ENCODE data around the gene ESPNL.

ESPNL gene

GRCh38 chr2:238128061-238128440 is 27.9 kb downstream of the ESPNL start:
- no peak for DNase-seq (ENCODE audit: low read depth)

- DNase-seq (ENCODE audit: low read depth): no peak
Observed at GRCh38 chr2:238128534-238129001, 28.4 kb downstream of the ESPNL start.

GRCh38 chr2:238129166-238130010 is 29.2 kb downstream of the ESPNL start:
- DNase-seq (ENCODE audit: low read depth): no peak

- DNase-seq (ENCODE audit: low read depth): no peak
Observed at GRCh38 chr2:238130111-238130695, 30.1 kb downstream of the ESPNL start.

- DNase-seq (ENCODE audit: low read depth): no peak
Observed at GRCh38 chr2:238130696-238131628, 30.8 kb downstream of the ESPNL start.

GRCh38 chr2:238131761-238132462 is 31.8 kb downstream of the ESPNL start:
- no peak for DNase-seq (ENCODE audit: low read depth)

- DNase-seq (ENCODE audit: low read depth): no peak
Observed at GRCh38 chr2:238132463-238133450, 32.6 kb downstream of the ESPNL start.

- no peak for DNase-seq (ENCODE audit: low read depth)
Observed at GRCh38 chr2:238133499-238134392, 33.6 kb downstream of the ESPNL start.

GRCh38 chr2:238134393-238134785 is 34.2 kb downstream of the ESPNL start:
- DNase-seq (ENCODE audit: low read depth): no peak

- no peak for DNase-seq (ENCODE audit: low read depth)
Observed at GRCh38 chr2:238135601-238136150, 35.5 kb downstream of the ESPNL start.

- no peak for DNase-seq (ENCODE audit: low read depth)
Observed at GRCh38 chr2:238136820-238137537, 36.8 kb downstream of the ESPNL start.

- no peak for DNase-seq (ENCODE audit: low read depth)
Observed at GRCh38 chr2:238137885-238138284, 37.7 kb downstream of the ESPNL start.

- DNase-seq (ENCODE audit: low read depth): no peak
Observed at GRCh38 chr2:238138331-238139195, 38.4 kb downstream of the ESPNL start, which contains the start of gene KLHL30. Gene KLHL30 (plus strand): TSS chr2:238138668. CDS start chr2:238140755, 2,087 bp downstream.

- DNase-seq (ENCODE audit: low read depth): no peak
Observed at GRCh38 chr2:238139196-238140039, 39.3 kb downstream of the ESPNL start.

GRCh38 chr2:238140040-238140439 is 39.9 kb downstream of the ESPNL start:
- DNase-seq (ENCODE audit: low read depth): no peak

Data from activated T-cell treated with anti-CD3 and anti-CD28 coated beads for 1 hour (primary cell).